Thoracic aorta (tissue), 2 donors: Measurements from ENCODE around the gene FAM117B. TPM values are rescaled to one million over a fixed set of nuclear protein-coding genes. Genes with fewer than 3 reads are reported as not detected.

Experiments used
- ATAC-seq: fragments of 150-250 bp; one replicate; pipeline ENCODE4 v1.8.0; 2017; ENCODE audit warnings: low read depth; ENCODE audit not compliant: insufficient number of reproducible peaks, low FRiP score
- DNase-seq: peaks from one replicate; pipeline ENCODE4 v3.0.0-alpha.2; 2020; ENCODE audit warnings: low spot score
- H3K27ac ChIP-seq, 2 donors: fragments of 200-600 bp; sonication (generic); 1 replicate in 1 of 2; 2 replicates in 1 of 2; pipeline ENCODE4 v1.5.1; 2016; ENCODE audit warnings: mild to moderate bottlenecking in 2 of 2, moderate library complexity in 2 of 2
- H3K27me3 ChIP-seq: fragments of 200-600 bp; sonication (generic); replicated peaks from 2 replicates; pipeline ENCODE4 v1.6.0; 2016; ENCODE audit warnings: mild to moderate bottlenecking; ENCODE audit not compliant: insufficient read depth
- H3K36me3 ChIP-seq: fragments of 200-600 bp; sonication (generic); one replicate; pipeline ENCODE4 v1.5.1; 2016
- H3K4me1 ChIP-seq, 2 donors: fragments of 200-600 bp; sonication (generic); 1 replicate in 1 of 2; 2 replicates in 1 of 2; pipeline versions ENCODE4 v1.5.1 to v1.6.0; 2016; ENCODE audit warnings: low read depth in 2 of 2, mild to moderate bottlenecking in 1 of 2; ENCODE audit not compliant: control insufficient read depth in 1 of 2
- H3K4me3 ChIP-seq: fragments of 200-600 bp; sonication (generic); 2 replicates; pipeline ENCODE4 v1.5.1; 2016; ENCODE audit warnings: mild to moderate bottlenecking
- H3K9me3 ChIP-seq: fragments of 200-600 bp; sonication (generic); 2 replicates; pipeline ENCODE4 v1.5.1; 2016
- CTCF ChIP-seq: fragments of 200-600 bp; sonication (generic); IDR thresholded peaks from one replicate; pipeline ENCODE4 v1.5.1; 2019; ENCODE audit warnings: antibody characterized with exemption
- total RNA-seq, 2 donors: library from RNA; depleted of rRNA; stranded (reverse); fragments of >200 nt; gene quantifications; one replicate each; pipeline versions ENCODE4 v1.1.0 to v1.2.3, GENCODE V29; 2016

The FAM117B gene
- total RNA-seq, 2 donors from 2014 or later = 5.3 to 5.6 TPM

- Histone ChIP-seq H3K4me3 (no peak overlapping the region), H3K36me3 (no peaks in the 10 kb centered on the region), H3K27ac (no peak overlapping the region), H3K9me3 (no peaks in the 10 kb centered on the region), H3K27me3 (no peaks in the 10 kb centered on the region), H3K4me1 (peaks cover 9 to 27% of the 10 kb centered on the region in 2 donors)
- no peak for TF ChIP-seq CTCF
- ATAC-seq = no peak
- no peak for DNase-seq
Measured at GRCh38 chr2:202818321-202818720, 183.6 kb downstream of the FAM117B start.

Other genes with a start within 250 kb of the FAM117B start
- 10 to 100 TPM; 12.9 to 13.7 TPM for gene ICA1L, start 236.8 kb downstream of the FAM117B start, total RNA-seq